NCI-H128 (cell line): ENCODE results near the gene TSC2.
"Not testable (repeated sequence)": the region's sequence is repeated elsewhere in the genome, so short reads cannot be mapped to it uniquely, and the experiment has no call there.

Source experiments
- DNase-seq: peaks from one replicate; lab custom pipeline; 2025; ENCODE audit not compliant: unreplicated experiment; lab: John Stamatoyannopoulos, UW

Gene TSC2

DNA sequence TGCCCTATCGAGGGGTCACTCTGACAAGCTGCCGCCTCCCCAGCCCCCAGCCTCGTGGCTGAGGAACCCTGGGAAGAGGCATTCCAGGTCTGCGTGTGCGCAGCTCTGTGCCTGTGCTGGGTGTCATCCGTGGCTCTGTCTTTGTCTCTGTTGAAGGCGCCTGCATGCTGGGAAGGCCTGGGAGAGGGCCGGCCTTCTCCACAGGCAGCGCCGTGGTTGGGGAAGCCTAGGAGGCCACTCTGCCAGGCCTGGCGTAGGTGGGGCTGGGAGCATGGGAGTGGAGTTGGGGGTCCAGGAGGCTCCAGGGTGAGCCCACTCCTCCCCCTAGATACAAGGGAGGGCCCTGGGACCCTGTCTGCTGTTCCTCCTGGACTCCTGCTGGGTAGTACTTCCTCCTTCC is 17.7 kb upstream of the TSC2 start:
- DNase-seq: no peak

DNA sequence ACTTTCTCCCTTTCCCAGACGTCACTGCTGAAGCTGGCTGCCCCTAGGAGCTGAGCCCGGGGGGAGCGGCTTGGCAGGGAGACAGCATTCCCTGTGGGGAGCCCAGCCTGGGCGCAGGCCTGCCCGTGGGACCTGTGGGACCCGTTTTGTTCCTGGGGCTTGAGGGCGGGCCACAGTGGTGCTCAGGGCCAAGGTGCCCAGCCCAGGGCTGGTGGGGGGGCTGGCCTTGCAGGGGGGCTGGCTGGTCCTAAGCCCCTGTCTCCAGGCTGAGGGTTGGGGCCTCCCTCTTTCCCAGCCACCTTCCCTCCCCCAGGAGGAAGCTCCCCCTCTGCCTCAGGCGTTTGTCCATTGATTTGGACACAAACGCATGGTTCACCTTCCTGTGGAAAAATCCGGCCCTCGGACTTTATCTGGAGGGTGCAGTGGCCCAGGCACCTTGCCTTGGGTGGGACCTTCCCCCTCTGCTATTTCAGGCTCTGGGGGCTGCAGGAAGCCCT is 16.7 kb upstream of the TSC2 start:
- DNase-seq: no peak

GRCh38 chr16:2032285-2033056 is 15.3 kb upstream of the TSC2 start:
- no peak for DNase-seq

- no peak for DNase-seq
These were observed 14.5 kb upstream of the TSC2 start for GRCh38 chr16:2033057-2033908.

DNA sequence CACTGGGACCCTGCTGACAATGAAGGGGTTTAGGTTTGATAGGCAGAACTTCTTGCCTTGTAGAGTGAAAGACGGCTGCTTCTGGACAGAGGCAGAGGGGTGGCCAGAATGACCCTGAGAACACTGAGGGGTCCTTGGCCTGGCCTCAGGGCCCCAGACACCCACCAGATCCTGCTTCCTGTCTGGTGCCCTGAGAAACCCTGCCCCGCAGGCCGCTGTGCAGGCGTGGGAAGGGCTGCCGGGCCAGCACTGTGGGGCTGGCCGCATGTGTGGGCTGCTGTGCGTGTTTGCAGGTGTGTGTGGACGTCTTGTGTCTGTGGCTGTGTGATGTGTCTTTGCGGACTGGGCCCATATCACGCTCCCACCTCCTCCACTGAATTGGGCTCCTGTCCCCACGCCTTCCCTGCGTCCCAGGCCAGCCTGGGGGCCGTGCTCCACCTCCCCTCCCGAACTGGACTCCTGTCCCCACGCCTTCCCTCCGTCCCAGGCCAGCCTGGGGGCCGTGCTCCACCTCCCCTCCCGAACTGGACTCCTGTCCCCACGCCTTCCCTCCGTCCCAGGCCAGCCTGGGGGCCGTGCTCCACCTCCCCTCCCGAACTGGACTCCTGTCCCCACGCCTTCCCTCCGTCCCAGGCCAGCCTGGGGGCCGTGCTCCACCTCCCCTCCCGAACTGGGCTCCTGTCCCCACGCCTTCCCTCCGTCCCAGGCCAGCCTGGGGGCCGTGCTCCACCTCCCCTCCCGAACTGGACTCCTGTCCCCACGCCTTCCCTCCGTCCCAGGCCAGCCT is 13.7 kb upstream of the TSC2 start:
- DNase-seq: not testable (repeated sequence)

DNA sequence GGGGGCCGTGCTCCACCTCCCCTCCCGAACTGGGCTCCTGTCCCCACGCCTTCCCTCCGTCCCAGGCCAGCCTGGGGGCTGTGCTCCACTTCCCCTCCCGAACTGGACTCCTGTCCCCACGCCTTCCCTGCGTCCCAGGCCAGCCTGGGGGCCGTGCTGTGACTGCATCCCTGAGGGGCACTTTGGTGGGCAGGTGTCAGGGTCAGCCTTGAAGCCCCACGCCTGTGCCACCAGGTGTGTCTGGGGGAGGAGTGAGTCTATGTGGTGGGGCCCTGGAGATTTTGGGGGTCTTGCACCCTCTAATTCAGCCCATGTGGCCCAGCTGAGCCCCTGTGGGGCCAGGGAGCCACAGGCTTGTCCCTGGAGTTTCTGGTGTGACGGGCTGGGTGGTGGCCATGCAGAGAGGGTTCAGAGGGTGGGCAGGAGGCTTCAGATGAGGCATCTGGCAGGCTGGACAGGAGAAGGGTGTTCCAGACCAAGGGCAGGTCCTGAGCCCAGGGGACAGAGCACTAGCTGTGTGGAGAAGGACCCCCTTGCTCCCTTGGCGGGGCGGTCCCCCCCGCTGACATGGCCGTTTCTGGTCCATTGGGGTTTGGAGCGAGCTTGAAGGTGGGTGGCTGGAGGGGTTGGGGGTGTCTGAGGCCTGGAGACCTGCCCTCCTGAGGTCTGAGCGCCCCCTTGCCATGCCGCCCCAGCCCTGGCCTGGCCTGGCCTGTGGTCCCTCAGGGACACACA is 12.9 kb upstream of the TSC2 start:
- DNase-seq: no peak

DNA sequence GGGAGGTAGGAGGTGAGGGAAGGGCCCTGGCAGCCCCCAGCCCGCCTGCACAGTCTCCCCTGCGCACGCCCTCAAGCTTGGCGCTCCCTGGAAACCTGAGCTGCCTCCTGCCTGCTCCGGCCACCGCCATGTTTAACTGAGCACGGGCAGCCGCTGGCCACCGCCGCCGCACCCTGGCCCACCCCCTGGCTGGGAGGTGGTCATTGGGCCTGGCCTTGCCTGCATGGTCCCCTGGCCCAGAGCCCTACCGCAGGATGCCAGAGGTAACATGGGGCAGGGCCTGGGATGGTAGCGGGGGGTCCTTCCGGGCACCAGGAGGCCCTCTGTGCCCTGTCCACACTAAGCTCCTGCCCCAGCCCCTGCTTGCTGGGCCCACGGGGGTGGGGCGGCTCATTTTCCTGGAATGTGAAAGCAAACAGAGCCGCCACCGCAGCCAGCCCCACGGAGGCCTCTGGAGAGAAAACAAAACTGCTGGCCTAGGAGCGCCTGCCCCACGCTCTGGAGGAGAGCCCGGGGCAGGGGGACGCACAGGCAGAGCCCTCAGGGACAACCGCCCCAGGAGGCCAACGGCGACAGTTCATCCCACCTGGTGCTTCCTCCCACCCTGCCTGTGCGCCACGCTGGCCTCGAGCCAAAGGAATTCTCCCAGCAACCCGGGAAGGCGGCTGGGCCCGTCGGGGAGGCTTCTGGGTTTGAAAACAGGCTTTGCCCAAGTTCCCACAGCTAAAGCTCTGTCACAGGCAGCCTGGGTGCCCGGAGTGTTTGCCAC is 12.2 kb upstream of the TSC2 start:
- no peak for DNase-seq

DNA sequence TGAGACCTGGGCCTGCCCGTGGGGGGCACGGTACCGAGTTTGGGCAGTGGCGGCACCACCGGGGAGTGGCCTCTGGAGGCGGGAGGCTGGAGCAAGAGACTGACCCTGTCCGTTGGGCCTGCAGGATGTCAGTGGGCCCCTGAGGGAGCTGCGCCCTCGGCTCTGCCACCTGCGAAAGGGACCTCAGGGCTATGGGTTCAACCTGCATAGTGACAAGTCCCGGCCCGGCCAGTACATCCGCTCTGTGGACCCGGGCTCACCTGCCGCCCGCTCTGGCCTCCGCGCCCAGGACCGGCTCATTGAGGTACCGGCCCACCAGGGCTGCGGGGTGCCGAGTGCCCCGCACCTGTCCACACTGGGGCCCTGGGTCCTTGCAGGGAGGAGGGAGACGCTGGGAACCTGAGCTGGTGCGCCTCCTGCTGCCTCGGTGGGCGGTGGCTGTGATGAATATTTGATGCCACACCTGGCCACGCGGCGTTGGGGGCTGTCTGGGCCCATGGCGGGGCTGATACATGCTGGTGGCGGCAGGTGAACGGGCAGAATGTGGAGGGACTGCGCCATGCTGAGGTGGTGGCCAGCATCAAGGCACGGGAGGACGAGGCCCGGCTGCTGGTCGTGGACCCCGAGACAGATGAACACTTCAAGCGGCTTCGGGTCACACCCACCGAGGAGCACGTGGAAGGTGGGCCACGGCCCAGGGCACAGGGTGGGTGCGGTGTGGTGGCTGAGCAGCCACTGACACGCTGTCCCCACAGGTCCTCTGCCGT is 11.4 kb upstream of the TSC2 start:
- no peak for DNase-seq

GRCh38 chr16:2037115-2037514 is 10.7 kb upstream of the TSC2 start:
- DNase-seq: no peak

GRCh38 chr16:2037647-2038381 is 10.0 kb upstream of the TSC2 start:
- no peak for DNase-seq

GRCh38 chr16:2038382-2039231 is 9.2 kb upstream of the TSC2 start:
- DNase-seq: no peak

DNA sequence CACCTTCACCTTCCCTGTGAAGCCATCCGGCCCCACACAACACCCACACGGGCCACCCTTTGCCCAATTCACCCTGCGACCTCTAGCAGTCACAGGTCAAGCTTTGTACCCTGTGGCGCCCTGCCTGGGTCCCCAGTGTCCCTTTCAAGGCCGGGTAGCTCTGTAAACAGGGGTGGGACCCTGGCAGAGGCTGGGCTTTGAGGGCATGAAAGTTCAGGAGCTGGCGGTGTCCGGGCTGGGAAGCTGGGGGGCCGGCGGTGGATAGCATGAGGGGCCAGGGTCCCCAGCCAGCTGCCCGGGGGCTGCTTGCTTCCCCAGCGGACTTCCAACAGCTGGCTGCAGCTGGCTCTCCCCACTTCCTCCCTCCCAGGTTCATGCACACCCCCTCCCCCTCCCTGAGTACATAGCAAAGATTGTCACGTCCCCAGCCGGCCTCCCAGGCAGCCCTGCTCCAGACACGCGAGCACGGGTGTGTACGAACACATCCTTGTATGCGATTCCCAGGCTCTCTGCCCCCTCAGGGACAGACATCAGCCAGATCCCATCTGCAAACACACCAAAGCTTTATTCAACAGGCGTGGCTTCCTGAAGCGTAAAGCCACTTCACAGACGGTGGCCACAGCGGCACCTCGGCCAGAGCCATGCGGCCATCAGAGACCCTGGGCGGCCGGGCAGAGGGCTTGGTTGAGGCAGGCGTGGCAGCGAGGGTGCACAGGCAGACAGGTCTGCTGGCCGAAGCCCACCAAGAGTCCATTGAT is 8.3 kb upstream of the TSC2 start:
- DNase-seq: no peak

DNA sequence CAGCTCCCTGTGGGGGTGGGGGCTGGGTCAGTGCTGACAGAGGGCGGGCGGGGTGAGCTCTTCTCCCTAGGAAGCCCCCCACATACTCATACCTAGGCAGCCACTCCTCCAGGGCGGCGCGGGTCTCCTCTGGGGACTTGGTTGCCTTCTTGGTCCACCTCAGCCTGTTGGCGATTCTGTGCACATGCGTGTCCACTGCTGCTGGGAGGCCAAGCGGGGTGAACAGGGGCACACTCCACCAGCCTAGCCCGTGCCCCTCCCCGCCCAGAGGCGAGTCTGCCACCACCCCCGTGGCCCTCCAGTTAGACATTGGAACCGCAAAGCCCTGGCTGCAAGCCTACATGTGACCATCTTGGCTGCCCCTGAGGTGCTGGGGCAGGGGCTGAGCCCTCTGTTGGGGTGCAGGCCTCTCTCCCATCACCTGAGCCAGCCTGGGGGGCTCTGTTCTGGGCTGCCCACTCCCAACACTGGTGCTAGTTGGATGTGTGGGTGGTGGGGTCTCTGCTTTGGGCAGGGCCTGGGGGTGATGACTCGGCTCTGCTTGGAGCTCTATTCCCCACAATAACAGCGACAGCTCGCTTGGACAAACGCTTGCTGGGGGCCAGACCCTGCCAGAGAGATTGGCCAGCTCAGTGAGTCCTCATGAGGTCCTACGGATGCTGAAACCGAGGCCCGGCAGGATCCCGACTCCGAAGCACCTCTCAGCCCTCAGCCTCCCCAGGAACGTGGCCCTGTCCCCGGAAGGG is 7.6 kb upstream of the TSC2 start:
- DNase-seq: no peak

DNA sequence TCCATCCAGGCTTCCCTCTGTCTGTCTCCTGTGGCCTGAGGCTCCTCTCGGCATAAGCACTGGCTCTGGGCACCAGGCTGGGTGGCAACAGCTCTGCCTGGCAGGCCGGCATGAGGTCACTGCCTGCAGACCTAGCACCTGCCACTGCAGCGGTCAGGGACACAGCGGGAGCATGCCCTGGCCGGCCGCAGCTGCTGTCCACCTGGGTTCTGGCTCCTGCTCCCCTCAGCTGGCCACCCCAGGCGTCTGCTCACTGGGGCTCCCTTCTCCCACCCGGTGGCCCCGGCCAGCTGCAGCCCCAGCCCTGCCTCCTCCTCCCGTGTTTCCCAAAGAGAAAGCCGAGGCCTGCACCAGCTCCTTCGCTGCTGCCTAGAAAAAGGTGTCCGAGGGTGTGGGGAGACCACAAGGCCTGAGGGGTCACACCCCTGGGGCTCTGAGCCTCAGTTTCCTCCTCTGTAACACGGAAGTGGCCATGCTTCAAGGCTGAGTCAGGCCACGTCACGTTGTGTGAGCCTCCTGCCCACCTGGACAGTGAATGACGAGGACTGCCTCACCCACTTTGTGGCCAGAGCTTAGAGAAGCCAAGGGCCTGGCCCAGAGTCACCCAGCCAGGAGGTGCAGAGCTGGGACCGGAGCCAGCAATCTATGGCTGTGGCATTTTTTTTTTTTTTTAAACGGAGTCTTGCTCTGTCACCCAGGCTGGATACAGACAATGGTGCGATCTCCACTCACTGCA is 6.8 kb upstream of the TSC2 start:
- no peak for DNase-seq

DNA sequence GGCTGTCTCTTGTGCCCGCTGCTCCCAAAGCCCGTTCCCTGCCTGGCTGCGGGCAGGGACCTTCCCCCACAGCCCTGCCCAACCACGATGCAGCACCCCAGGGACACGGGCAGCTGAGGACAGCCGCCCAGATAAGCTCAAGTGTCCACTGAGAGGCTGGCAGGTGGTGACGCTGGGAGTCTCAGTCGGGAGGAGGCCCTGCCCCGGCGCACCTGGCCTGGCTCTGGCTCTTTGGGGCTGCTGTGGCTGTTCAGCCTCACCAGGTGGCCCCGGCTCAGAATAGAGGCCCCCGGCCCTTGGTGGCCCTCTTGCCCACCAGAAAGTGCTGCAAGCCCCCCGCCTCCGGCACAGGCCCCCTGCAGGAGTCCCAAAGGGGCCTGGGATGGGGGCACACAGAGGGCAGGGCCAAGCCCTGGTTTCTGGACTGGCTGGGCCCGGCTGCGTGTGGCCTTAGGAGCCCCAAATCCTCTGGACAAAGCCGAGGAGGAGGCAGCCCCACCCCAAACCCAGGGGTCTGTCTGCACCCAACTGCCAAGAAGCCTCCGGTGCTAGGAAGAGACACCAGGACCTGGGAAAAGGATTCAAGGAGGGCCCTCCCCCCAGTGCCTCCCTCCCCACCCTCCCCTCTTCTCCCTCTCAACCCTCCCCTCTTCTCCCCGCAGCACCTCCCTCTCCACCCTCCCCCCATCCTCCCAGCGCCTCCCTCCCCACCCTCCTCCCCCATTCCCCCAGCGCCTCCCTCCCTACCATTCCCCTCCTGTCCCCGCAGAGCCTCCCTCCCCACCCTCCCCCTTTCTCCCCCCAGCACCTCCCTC is 5.4 kb upstream of the TSC2 start:
- peak; percentile 48 for DNase-seq
